Trophoblast cell (in vitro differentiated cells and primary cell): ENCODE measurements around the gene VANGL1.

Experiments
- DNase-seq, 2 donors: peaks; one replicate each; pipeline ENCODE4 v3.0.0-alpha.2; 2016
- H2AFZ ChIP-seq: 2 replicates; pipeline ENCODE4 v1.6.1; 2013; ENCODE audit warnings: low read length, moderate library complexity, mild to moderate bottlenecking; ENCODE audit not compliant: insufficient read depth, poor library complexity
- H2AK5ac ChIP-seq: 2 replicates; pipeline ENCODE4 v1.6.1; 2013; ENCODE audit warnings: mild to moderate bottlenecking, low read length
- H2BK120ac ChIP-seq: 2 replicates; pipeline ENCODE4 v1.6.1; 2013; ENCODE audit warnings: low read length, mild to moderate bottlenecking, moderate library complexity; ENCODE audit not compliant: insufficient read depth, poor library complexity
- H2BK12ac ChIP-seq: 2 replicates; pipeline ENCODE4 v1.6.1; 2013; ENCODE audit warnings: mild to moderate bottlenecking, low read length, moderate library complexity
- H2BK5ac ChIP-seq: 2 replicates; pipeline ENCODE4 v1.6.1; 2013; ENCODE audit warnings: low read length, low read depth, moderate library complexity, mild to moderate bottlenecking; ENCODE audit not compliant: poor library complexity
- H3K14ac ChIP-seq: 2 replicates; pipeline ENCODE4 v1.6.1; 2013; ENCODE audit warnings: mild to moderate bottlenecking, low read length
- H3K18ac ChIP-seq: 2 replicates; pipeline ENCODE4 v1.6.1; 2013; ENCODE audit warnings: mild to moderate bottlenecking, low read length
- H3K23ac ChIP-seq: 2 replicates; pipeline ENCODE4 v1.6.1; 2013; ENCODE audit warnings: low read length
- H3K27ac ChIP-seq: 2 replicates; pipeline ENCODE4 v1.5.1; 2013; ENCODE audit warnings: low read depth, mild to moderate bottlenecking, inconsistent platforms, low read length, moderate library complexity
- H3K27me3 ChIP-seq: 2 replicates; pipeline ENCODE4 v1.6.1; 2013; ENCODE audit warnings: inconsistent platforms, mild to moderate bottlenecking, low read length, moderate library complexity; ENCODE audit not compliant: insufficient read depth
- H3K36me3 ChIP-seq, 2 experiments: 1 replicate in 1 of 2; 2 replicates in 1 of 2; pipeline ENCODE4 v1.6.1; 2013; ENCODE audit warnings: low read length in 2 of 2, mild to moderate bottlenecking in 2 of 2, moderate library complexity in 1 of 2; ENCODE audit not compliant: insufficient read depth in 2 of 2, control insufficient read depth in 1 of 2
- H3K4ac ChIP-seq: 2 replicates; pipeline ENCODE4 v1.6.1; 2013; ENCODE audit warnings: low read depth, mild to moderate bottlenecking, low read length, moderate library complexity
- H3K4me1 ChIP-seq, 2 experiments: 1 replicate in 1 of 2; 2 replicates in 1 of 2; pipeline ENCODE4 v1.6.1; 2013; ENCODE audit warnings: low read length in 2 of 2, mild to moderate bottlenecking in 2 of 2, moderate library complexity in 1 of 2; ENCODE audit not compliant: insufficient read depth in 2 of 2, control insufficient read depth in 1 of 2
- H3K4me2 ChIP-seq: 2 replicates; pipeline ENCODE4 v1.6.1; 2013; ENCODE audit warnings: inconsistent platforms, mild to moderate bottlenecking, low read length, moderate library complexity
- H3K4me3 ChIP-seq: 2 replicates; pipeline ENCODE4 v1.5.1; 2013; ENCODE audit warnings: mild to moderate bottlenecking, low read depth, low read length, inconsistent platforms
- H3K79me1 ChIP-seq: one replicate; pipeline ENCODE4 v1.6.1; 2013; ENCODE audit warnings: low read length
- H3K79me2 ChIP-seq: 2 replicates; pipeline ENCODE4 v1.6.1; 2013; ENCODE audit warnings: low read length, mild to moderate bottlenecking; ENCODE audit not compliant: control insufficient read depth, insufficient read depth, poor library complexity
- H3K9ac ChIP-seq: 2 replicates; pipeline ENCODE4 v1.6.1; 2013; ENCODE audit warnings: mild to moderate bottlenecking, low read length
- H3K9me3 ChIP-seq: 2 replicates; pipeline ENCODE4 v1.6.1; 2013; ENCODE audit warnings: low read depth, mild to moderate bottlenecking, control low read depth, inconsistent platforms, low read length; ENCODE audit not compliant: insufficient read depth
- H4K12ac ChIP-seq: 2 replicates; pipeline ENCODE4 v1.6.1; 2013; ENCODE audit warnings: low read depth, mild to moderate bottlenecking, low read length, moderate library complexity
- H4K8ac ChIP-seq: 2 replicates; pipeline ENCODE4 v1.6.1; 2013; ENCODE audit warnings: low read depth, mild to moderate bottlenecking, low read length, moderate library complexity
- H4K91ac ChIP-seq: one replicate; pipeline ENCODE4 v1.6.1; 2013; ENCODE audit warnings: low read depth, mild to moderate bottlenecking, low read length, moderate library complexity
- WGBS: extraction: QIAGEN DNeasy Blood & Tissue Kit; methylation state at CpG from one replicate; pipeline ENCODE4 v1.1.7; 2013; ENCODE audit warnings: missing lambda C conversion rate; ENCODE audit not compliant: insufficient read length, insufficient coverage; ENCODE audit errors: extremely low coverage; 5-methylcytosine and 5-hydroxymethylcytosine counted together

Gene VANGL1

GRCh38 chr1:115677565-115677964 is 35.8 kb downstream of the VANGL1 start:
- Histone ChIP-seq H3K18ac (no peak overlapping the region), H3K14ac (no peak overlapping the region), H3K27ac (no peak overlapping the region), H3K23ac (no peak overlapping the region), H2AFZ (no peak overlapping the region), H3K9me3 (no peaks in the 10 kb centered on the region), H3K79me2 (no peaks in the 10 kb centered on the region), H3K4me3 (no peak overlapping the region), H3K4me1 (peaks cover 23 to 29% of the 10 kb centered on the region in 2 experiments), H4K12ac (no peak overlapping the region), H2BK12ac (peak overlapping the region; percentile 5), H2AK5ac (no peak overlapping the region), H3K9ac (no peak overlapping the region), H4K8ac (no peak overlapping the region), H2BK120ac (peak overlapping the region; percentile 8), H2BK5ac (no peak overlapping the region), H3K27me3 (no peaks in the 10 kb centered on the region), H3K4ac (no peak overlapping the region), H4K91ac (no peak overlapping the region), H3K36me3 (peaks cover 5 to 7% of the 10 kb centered on the region in 2 experiments), H3K4me2 (no peak overlapping the region), H3K79me1 (peaks cover 3% of the 10 kb centered on the region)
- DNase-seq = no peak
- no CpG with 5 or more reads among the region's 1 CpG for WGBS

GRCh38 chr1:115678141-115678540 is 36.4 kb downstream of the VANGL1 start:
- H4K12ac ChIP-seq = no peak overlapping the region
- no peak overlapping the region for H2AFZ ChIP-seq
- H2BK5ac ChIP-seq = no peak overlapping the region
- no peaks in the 10 kb centered on the region for H3K27me3 ChIP-seq
- H3K4ac ChIP-seq = no peak overlapping the region
- peak overlapping the region; percentile 15 for H3K27ac ChIP-seq
- peak overlapping the region; percentile 2 for H2BK12ac ChIP-seq
- no peaks in the 10 kb centered on the region for H3K79me2 ChIP-seq
- no peaks in the 10 kb centered on the region for H3K9me3 ChIP-seq
- peak; percentile 27 to 45 for DNase-seq
- H3K79me1 ChIP-seq = peaks cover 3% of the 10 kb centered on the region
- H4K91ac ChIP-seq = peak overlapping the region; percentile 33
- H2AK5ac ChIP-seq = no peak overlapping the region
- H3K4me1 ChIP-seq = peaks cover 18 to 29% of the 10 kb centered on the region in 2 experiments
- no CpG with 5 or more reads among the region's 5 CpGs for WGBS
- no peak overlapping the region for H2BK120ac ChIP-seq
- H3K18ac ChIP-seq = no peak overlapping the region
- H3K4me2 ChIP-seq = no peak overlapping the region
- peaks cover 4 to 7% of the 10 kb centered on the region in 2 experiments for H3K36me3 ChIP-seq
- no peak overlapping the region for H4K8ac ChIP-seq
- no peak overlapping the region for H3K4me3 ChIP-seq
- no peak overlapping the region for H3K23ac ChIP-seq
- no peak overlapping the region for H3K14ac ChIP-seq
- no peak overlapping the region for H3K9ac ChIP-seq

- no CpG with 5 or more reads among the region's 8 CpGs for WGBS
- Histone ChIP-seq H3K27me3 (no peaks in the 10 kb centered on the region), H3K79me1 (peaks cover 3% of the 10 kb centered on the region), H3K4me2 (no peak overlapping the region), H3K4me3 (no peak overlapping the region), H2BK5ac (no peak overlapping the region), H3K79me2 (no peaks in the 10 kb centered on the region), H4K91ac (no peak overlapping the region), H3K9me3 (no peaks in the 10 kb centered on the region), H4K12ac (peak overlapping the region; percentile 35), H2BK120ac (no peak overlapping the region), H2AFZ (no peak overlapping the region), H3K18ac (peak overlapping the region; percentile 33), H3K4ac (no peak overlapping the region), H4K8ac (no peak overlapping the region), H3K27ac (peak overlapping the region; percentile 23), H2AK5ac (no peak overlapping the region), H3K4me1 (peaks cover 18 to 29% of the 10 kb centered on the region in 2 experiments), H2BK12ac (peak overlapping the region; percentile 5), H3K36me3 (peaks cover 12% of the 10 kb centered on the region in 2 experiments), H3K9ac (no peak overlapping the region), H3K14ac (peak overlapping the region; percentile 9), H3K23ac (no peak overlapping the region)
- DNase-seq = peak; percentile 25 to 54
These were observed 37.4 kb downstream of the VANGL1 start for GRCh38 chr1:115679141-115679611.

- no peaks in the 10 kb centered on the region for H3K9me3 ChIP-seq
- H2AFZ ChIP-seq = no peak overlapping the region
- H3K23ac ChIP-seq = no peak overlapping the region
- no peak overlapping the region for H3K9ac ChIP-seq
- H3K79me1 ChIP-seq = peaks cover 3% of the 10 kb centered on the region
- no peak overlapping the region for H3K27ac ChIP-seq
- no peak overlapping the region for H2BK5ac ChIP-seq
- no peak overlapping the region for H3K4me3 ChIP-seq
- H4K91ac ChIP-seq = no peak overlapping the region
- H2BK120ac ChIP-seq = no peak overlapping the region
- WGBS = no CpG with 5 or more reads among the region's 5 CpGs
- no peak overlapping the region for H2BK12ac ChIP-seq
- H3K4ac ChIP-seq = no peak overlapping the region
- peaks cover 24 to 26% of the 10 kb centered on the region in 2 experiments for H3K36me3 ChIP-seq
- no peak overlapping the region for H3K14ac ChIP-seq
- no peaks in the 10 kb centered on the region for H3K79me2 ChIP-seq
- no peak overlapping the region for H4K12ac ChIP-seq
- H3K18ac ChIP-seq = no peak overlapping the region
- H4K8ac ChIP-seq = no peak overlapping the region
- H3K27me3 ChIP-seq = no peaks in the 10 kb centered on the region
- no peak for DNase-seq
- no peak overlapping the region for H3K4me2 ChIP-seq
- peaks cover 18 to 29% of the 10 kb centered on the region in 2 experiments for H3K4me1 ChIP-seq
- no peak overlapping the region for H2AK5ac ChIP-seq
These were observed 39.0 kb downstream of the VANGL1 start for GRCh38 chr1:115680730-115681111.
